T-cell (primary cell): Measurements from ENCODE around the gene BCAS4. TPM values are rescaled to one million over a fixed set of nuclear protein-coding genes. Genes with fewer than 3 reads are reported as not detected.

Experiments used
- ATAC-seq, 4 experiments: fragments of 200-7000 bp in 3 of 4; fragments of 150-1000 bp in 1 of 4; cut with Tn5 transposase; replicated peaks in 1 of 4; 1 replicate in 3 of 4; 2 replicates in 1 of 4; pipeline ENCODE4 v1.10.0; 2021; ENCODE audit warnings: moderate library complexity in 3 of 4, mild to moderate bottlenecking in 2 of 4, moderate number of reproducible peaks in 1 of 4
- CTCF ChIA-PET, 2 donors: fragments of 300-600 bp; sonication (Branson Sonifier 250); formaldehyde crosslinking; loops; one replicate each; lab custom pipeline; 2022; ENCODE audit warnings: antibody characterized with exemption in 2 of 2; lab: Charles Lee
- POLR2A ChIA-PET, 2 donors: fragments of 300-600 bp; sonication (Branson Sonifier 250); formaldehyde crosslinking; loops; one replicate each; lab custom pipeline; 2022; ENCODE audit warnings: antibody characterized with exemption in 2 of 2; lab: Charles Lee
- DNase-seq, 35 experiments: peaks; one replicate each; pipeline versions ENCODE4 v3.0.0 to v3.0.0-alpha.2; 2013 to 2023
- H3K27ac ChIP-seq: one replicate; pipeline ENCODE4 v1.5.1; 2013; ENCODE audit warnings: low read length
- H3K27me3 ChIP-seq, 2 experiments: replicated peaks in 1 of 2; 1 replicate in 1 of 2; 2 replicates in 1 of 2; pipeline versions ENCODE4 v1.6.1 to v1.7.0; 2013; ENCODE audit warnings: low read length in 1 of 2, mixed read lengths in 1 of 2; ENCODE audit not compliant: control insufficient read depth in 2 of 2, insufficient read depth in 2 of 2; ENCODE audit errors: extremely low read depth in 1 of 2
- H3K36me3 ChIP-seq, 2 donors: 1 replicate in 1 of 2; 2 replicates in 1 of 2; pipeline versions ENCODE4 v1.6.1 to v1.7.0; 2013; ENCODE audit warnings: low read length in 1 of 2; ENCODE audit not compliant: control insufficient read depth in 2 of 2, insufficient read depth in 1 of 2; ENCODE audit errors: extremely low read depth in 1 of 2
- H3K4me1 ChIP-seq, 2 experiments: 1 replicate in 1 of 2; 2 replicates in 1 of 2; pipeline versions ENCODE4 v1.6.1 to v1.7.0; 2013; ENCODE audit warnings: low read length in 2 of 2, mixed read lengths in 1 of 2; ENCODE audit not compliant: insufficient read depth in 2 of 2, control insufficient read depth in 1 of 2; ENCODE audit errors: extremely low read depth in 1 of 2
- H3K4me3 ChIP-seq, 2 donors: 1 replicate in 1 of 2; 2 replicates in 1 of 2; pipeline versions ENCODE4 v1.5.1 to v1.7.0; 2013; ENCODE audit warnings: mild to moderate bottlenecking in 2 of 2, low read length in 1 of 2, moderate library complexity in 1 of 2; ENCODE audit not compliant: control insufficient read depth in 1 of 2; ENCODE audit errors: extremely low read depth in 1 of 2
- H3K9me3 ChIP-seq: 2 replicates; pipeline ENCODE4 v1.7.0; 2013
- H3K27ac Mint-ChIP-seq, 2 donors: one replicate each; pipeline ENCODE4 v1.8.0; 2020 to 2021; ENCODE audit warnings: mild to moderate bottlenecking in 2 of 2, mixed read lengths in 2 of 2
- H3K27me3 Mint-ChIP-seq, 2 donors: one replicate each; pipeline ENCODE4 v1.8.0; 2021 to 2022; ENCODE audit warnings: mixed read lengths in 2 of 2
- H3K36me3 Mint-ChIP-seq: one replicate; pipeline ENCODE4 v1.8.0; 2021; ENCODE audit warnings: mixed read lengths
- H3K4me1 Mint-ChIP-seq, 3 donors: one replicate each; pipeline ENCODE4 v1.8.0; 2020 to 2022; ENCODE audit warnings: mixed read lengths in 3 of 3, mild to moderate bottlenecking in 1 of 3
- H3K4me3 Mint-ChIP-seq, 3 donors: one replicate each; pipeline ENCODE4 v1.8.0; 2020 to 2022; ENCODE audit warnings: mild to moderate bottlenecking in 3 of 3, mixed read lengths in 3 of 3, moderate library complexity in 3 of 3
- H3K9me3 Mint-ChIP-seq, 3 donors: one replicate each; pipeline ENCODE4 v1.8.0; 2020 to 2022; ENCODE audit warnings: mixed read lengths in 3 of 3
- WGBS: methylation state at CpG from one replicate; pipeline ENCODE4 v1.1.5; 2013; ENCODE audit warnings: missing lambda C conversion rate; ENCODE audit not compliant: insufficient coverage; 5-methylcytosine and 5-hydroxymethylcytosine counted together
- total RNA-seq, 35 experiments: library from RNA in 6 of 35; stranded (reverse) in 6 of 35; fragments of 120-200 nt in 1 of 35; gene quantifications; one replicate each; pipeline versions ENCODE4 v1.2.1 to v1.2.4 and lab custom pipeline; 2013 to 2026

Gene BCAS4
- total RNA-seq, 5 donors from 2014 or later (not counting 1 experiment from before 2014, with no cell fraction given) = 26.3 to 49.8 (median 31.3) TPM

DNA sequence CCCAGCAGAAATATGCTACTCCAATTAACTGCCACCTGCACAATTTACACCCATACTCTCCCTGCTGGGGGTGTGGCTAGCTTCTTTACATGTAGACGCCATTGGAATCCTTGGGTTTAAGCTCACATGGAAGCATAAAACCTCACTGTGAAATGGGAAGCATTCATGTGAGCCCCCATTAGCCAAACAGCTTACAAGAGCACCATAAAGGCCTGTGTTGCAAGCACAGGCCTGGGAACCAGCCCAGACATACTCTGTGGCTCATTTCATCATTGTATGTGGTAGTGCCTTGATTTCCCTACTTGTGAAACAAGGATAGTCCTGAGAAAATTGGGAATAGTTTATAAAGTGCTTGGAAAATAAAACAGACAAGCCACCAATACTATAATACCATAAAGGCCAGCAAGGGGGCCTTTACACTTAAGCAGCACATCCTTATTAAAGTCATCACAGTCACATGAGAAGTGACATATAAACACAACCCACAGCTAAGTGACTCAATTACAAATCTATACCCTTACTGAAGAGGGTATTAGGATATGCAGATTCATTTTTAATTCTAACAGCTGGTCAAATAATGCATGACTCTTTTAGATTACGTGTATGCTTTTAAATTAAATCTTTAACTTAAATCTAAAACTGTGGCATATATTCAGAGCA lies 129.5 kb downstream of the BCAS4 start:
- Mint-ChIP-seq H3K27me3 (no peaks in the 10 kb centered on the region), H3K4me1 (peaks cover 87 to 97% (median 90%) of the 10 kb centered on the region in 3 donors), H3K4me3 (no peak overlapping the region), H3K9me3 (no peaks in the 10 kb centered on the region), H3K27ac (no peak overlapping the region), H3K36me3 (peaks cover 27% of the 10 kb centered on the region)
- DNase-seq = no peak
- CTCF ChIA-PET = interaction anchor here in 1 of 2 donors (0.6 to 1.7 kb wide), 4 partner anchors 15 to 134 kb away, joined by 3 to 7 read pairs (median 3); partner anchors contain the start of gene BCAS4
- Histone ChIP-seq H3K9me3 (no peaks in the 10 kb centered on the region), H3K27me3 (no peaks in the 10 kb centered on the region), H3K36me3 (peaks cover 0 to 14% of the 10 kb centered on the region in 2 donors), H3K4me1 (peaks cover 36 to 41% of the 10 kb centered on the region in 2 experiments), H3K27ac (no peak overlapping the region), H3K4me3 (no peak overlapping the region)
- POLR2A ChIA-PET = interaction anchor here (1.0 to 1.5 kb wide), 2 partner anchors 34 kb away, joined by 4 to 6 read pairs; partner anchors contain the start of gene DPM1 (in 1 of the 2)
- WGBS = no CpG with 5 or more reads among the region's 2 CpGs
- no peak for ATAC-seq

DNA sequence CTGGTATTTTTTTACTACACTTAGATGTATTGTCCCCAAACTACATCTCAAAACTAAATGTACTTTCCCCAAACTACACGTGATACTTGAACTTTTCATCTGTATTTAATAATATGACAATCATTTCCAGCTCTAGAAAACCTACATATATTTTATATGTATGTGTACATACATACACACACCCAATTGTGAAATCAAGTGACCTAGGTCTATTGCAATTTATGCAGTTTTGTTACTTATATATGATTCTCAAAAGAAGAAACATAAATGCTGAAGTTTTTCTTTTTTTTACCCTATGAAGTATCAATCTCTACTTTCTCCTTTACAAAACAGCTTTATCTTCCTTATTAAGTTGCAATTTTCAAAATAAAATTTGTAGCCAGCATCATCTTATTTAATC lies 131.7 kb downstream of the BCAS4 start:
- peaks cover 38 to 43% of the 10 kb centered on the region in 2 experiments for H3K4me1 ChIP-seq

More for the DNA sequence above, 131.7 kb downstream of the BCAS4 start:
- peaks cover 23% of the 10 kb centered on the region for H3K36me3 Mint-ChIP-seq
- no peak overlapping the region for H3K27ac Mint-ChIP-seq
- H3K27me3 Mint-ChIP-seq = no peaks in the 10 kb centered on the region
- no peak overlapping the region for H3K4me3 Mint-ChIP-seq
- Histone ChIP-seq H3K36me3 (peaks cover 0 to 11% of the 10 kb centered on the region in 2 donors), H3K4me3 (no peak overlapping the region), H3K27me3 (no peaks in the 10 kb centered on the region), H3K27ac (no peak overlapping the region), H3K9me3 (no peaks in the 10 kb centered on the region)
- ChIA-PET POLR2A (interaction anchor here (0.5 to 1.3 kb wide), 4 partner anchors 14 to 132 kb away, joined by 3 to 5 read pairs (median 4); partner anchors contain the start of genes BCAS4 (in 1 of the 2), DPM1 (in 1 of the 2) and MOCS3 (in 1 of the 2)), CTCF (interaction anchor here in 1 of 2 donors (0.6 to 2.7 kb wide), 7 partner anchors 11 to 874 kb away, joined by 3 to 14 read pairs (median 5); partner anchors contain the start of genes BCAS4, DPM1 and MOCS3)
- WGBS = no CpG with 5 or more reads among the region's 1 CpG
- no peaks in the 10 kb centered on the region for H3K9me3 Mint-ChIP-seq
- DNase-seq (no peak), ATAC-seq (no peak)
- peaks cover 76 to 85% (median 76%) of the 10 kb centered on the region in 3 donors for H3K4me1 Mint-ChIP-seq

Other genes starting within 250 kb of the BCAS4 start
- under 1 TPM; 0.25 to 0.88 (median 0.42) TPM for gene RIPOR3, start 103.5 kb upstream of the BCAS4 start, total RNA-seq
- gene PARD6B, start 63.5 kb upstream of the BCAS4 start, total RNA-seq = 10 to 100 TPM in 2 of 5 donors, 1 to 10 TPM in 3; 5.9 to 12.4 (median 9.4) TPM
- gene ADNP, start 136.4 kb downstream of the BCAS4 start, total RNA-seq = 10 to 100 TPM; 57.4 to 66.8 (median 61.7) TPM
- gene DPM1, start 163.5 kb downstream of the BCAS4 start, total RNA-seq = 10 to 100 TPM; 23.1 to 37.6 (median 33.4) TPM
- gene MOCS3, start 163.8 kb downstream of the BCAS4 start, total RNA-seq = 1 to 10 TPM; 2.6 to 8.3 (median 7.6) TPM
- under 1 TPM in 3 of 5 donors, not detected in 2; 0.35 to 0.82 (median 0.82) TPM for gene KCNG1, start 228.0 kb downstream of the BCAS4 start, total RNA-seq